Heart left ventricle (tissue), 13 donors: ENCODE data around the gene PHF2.

Experiments
- CTCF ChIP-seq, 12 donors: fragments of 200-600 bp; sonication (generic) in 4 of 12; IDR thresholded peaks; one replicate each; pipeline versions ENCODE4 v1.5.0 to v1.8.0; 2018 to 2022; ENCODE audit warnings: antibody characterized with exemption in 12 of 12, mild to moderate bottlenecking in 5 of 12
- POLR2A ChIP-seq, 2 donors: fragments of 450-650 bp; IDR thresholded peaks; one replicate each; pipeline ENCODE4 v1.6.1; 2017; ENCODE audit warnings: antibody characterized with exemption in 2 of 2, mild to moderate bottlenecking in 2 of 2, moderate library complexity in 2 of 2
- donor health status: ischemic (EF 13 %, LVEDD 7.1; RV severe dilation, severe dysfunction).
- donor health status: DM: no; HTN: yes; CAD: no.
- donor health status: DM: no; HTN: no; CAD: no.
- donor health status: ischemic (EF 25% LVEDD 6.9; RV normal size, moderate dysfunction).
- donor health status: ischemic (EF 25% LVEDD 5.7; RV mildly dilated, moderate dysfunction).
- donor health status: ischemic (EF 35%, LVEDD 5.7; RV mildly dilated, moderate dysfunction).
- donor health status: nonischemic (EF 11% LVEDD 7.7; RV severe dilation, severe dysfunction).
- donor health status: DM: yes; HTN: yes; CAD: no.
- donor health status: PGD.
- donor health status: ischemic (EF 29% LVEDD 5.4; RV normal size, mild dysfunction).
- donor health status: nonischemic (EF 23%, LVEDD 6.1; RV moderate dilation, normal function).

GRCh38 chr9:93620881-93621820 is 44.8 kb downstream of the PHF2 start:
- TF ChIP-seq CTCF (IDR thresholded peaks at IDR 0.05) (no peak), POLR2A (IDR thresholded peaks at IDR 0.05) (no peak)
